Colonic mucosa (tissue), 4 donors: ENCODE results near the gene CMTM1. TPM values are rescaled to one million over a fixed set of nuclear protein-coding genes. Genes with fewer than 3 reads are reported as not detected.

ENCODE experiments used
- DNase-seq: peaks from one replicate; pipeline ENCODE4 v3.0.0-alpha.2; 2020
- H3K27ac ChIP-seq: fragments of 200-600 bp; one replicate; pipeline ENCODE4 v1.8.0; 2021
- H3K27me3 ChIP-seq: fragments of 200-600 bp; one replicate; pipeline ENCODE4 v1.8.0; 2021
- H3K36me3 ChIP-seq: fragments of 200-600 bp; one replicate; pipeline ENCODE4 v1.8.0; 2021
- H3K4me1 ChIP-seq: fragments of 200-600 bp; one replicate; pipeline ENCODE4 v1.8.0; 2021; ENCODE audit warnings: mild to moderate bottlenecking
- H3K4me3 ChIP-seq: fragments of 200-600 bp; one replicate; pipeline ENCODE4 v1.8.0; 2021
- H3K9ac ChIP-seq, 2 donors: one replicate each; pipeline ENCODE4 v1.7.0; 2013; ENCODE audit warnings: control low read depth in 2 of 2, low read depth in 2 of 2, low read length in 2 of 2
- H3K9me3 ChIP-seq: fragments of 200-600 bp; one replicate; pipeline ENCODE4 v1.8.0; 2021
- CTCF ChIP-seq: fragments of 200-600 bp; IDR thresholded peaks from one replicate; pipeline ENCODE4 v1.8.0; 2022; ENCODE audit warnings: antibody characterized with exemption, mild to moderate bottlenecking
- intact Hi-C: fragments of 100-400 bp; cut with DNase I; formaldehyde crosslinking; loops from one replicate; pipeline ENCODE4 v1.14.1; 2022
- total RNA-seq, 2 donors: library from RNA; stranded (reverse); fragmentation: NEBNext Ultra II Directional in 1 of 2; extraction: Animal tissue kit (Norgen Biotek cat#: 25700) in 1 of 2; gene quantifications; one replicate each; pipeline ENCODE4 v1.2.1, GENCODE V29; 2021
- donor health status: healthy.
- donor health status: DM: no; HTN: no; CAD: no.
- donor health status: DM: no; HTN: no; CAD: no.

The CMTM1 gene
- total RNA-seq, 2 donors from 2014 or later = 5.1 to 9.4 TPM

DNA sequence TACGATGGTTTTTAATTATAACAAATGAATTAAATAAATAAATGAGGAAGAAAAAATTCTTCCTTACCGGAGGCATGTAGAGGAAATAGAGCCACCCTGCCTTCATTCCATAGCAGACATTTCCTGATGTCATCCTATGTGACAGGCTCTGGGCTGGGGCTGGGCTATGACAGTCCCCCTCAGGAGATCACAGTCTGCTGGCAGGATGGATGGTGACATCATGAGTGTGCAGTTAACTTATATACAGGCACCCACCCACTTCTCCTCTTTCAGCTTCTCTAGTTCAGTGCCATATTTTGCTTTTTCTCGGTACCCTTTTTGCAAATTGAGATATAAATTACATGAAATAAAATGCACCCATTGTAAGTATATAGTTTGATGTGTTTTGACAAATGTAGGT lies 31.9 kb downstream of the CMTM1 start:
- intact Hi-C loops = no loop called here
- Histone ChIP-seq H3K27ac (no peak overlapping the region), H3K4me3 (no peak overlapping the region), H3K27me3 (no peaks in the 10 kb centered on the region), H3K9ac (no peak overlapping the region), H3K4me1 (no peaks in the 10 kb centered on the region), H3K36me3 (no peaks in the 10 kb centered on the region), H3K9me3 (no peaks in the 10 kb centered on the region)
- TF ChIP-seq CTCF = no peak
- no peak for DNase-seq

- DNase-seq = no peak
- no peaks in the 10 kb centered on the region for H3K9me3 ChIP-seq
- H3K27ac ChIP-seq = no peak overlapping the region
- TF ChIP-seq CTCF = no peak
- H3K9ac ChIP-seq = no peak overlapping the region
- H3K4me3 ChIP-seq = no peak overlapping the region
- intact Hi-C loops = loop anchor here (5.0 kb wide), 1 partner anchor 192 kb away; no protein-coding TSS in a partner anchor
- H3K36me3 ChIP-seq = no peaks in the 10 kb centered on the region
- H3K27me3 ChIP-seq = peaks cover 10% of the 10 kb centered on the region
- no peaks in the 10 kb centered on the region for H3K4me1 ChIP-seq
Measured at GRCh38 chr16:66599726-66600125, 33.5 kb downstream of the CMTM1 start.

DNA sequence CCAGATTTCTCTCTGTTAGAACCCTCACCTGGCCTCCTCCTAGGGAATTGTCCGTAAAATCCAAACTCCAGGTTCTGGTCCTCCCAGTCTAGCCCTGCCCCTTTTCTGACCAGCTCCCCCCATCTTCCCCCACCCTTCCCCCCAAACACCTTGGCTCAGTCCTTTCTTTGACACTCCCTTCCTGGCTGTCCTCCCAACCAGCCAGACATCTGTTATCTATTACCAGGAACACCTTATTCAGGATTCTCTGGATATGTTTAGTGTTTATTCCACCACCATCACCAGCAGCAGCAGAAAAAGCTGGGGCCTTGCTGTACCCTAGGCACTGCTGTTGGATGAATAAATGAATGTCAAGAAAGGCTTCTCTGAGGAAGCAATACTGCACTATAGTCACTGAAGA lies 34.2 kb downstream of the CMTM1 start:
- Histone ChIP-seq H3K4me3 (no peak overlapping the region), H3K9ac (no peak overlapping the region), H3K27me3 (peaks cover 17% of the 10 kb centered on the region), H3K4me1 (no peaks in the 10 kb centered on the region), H3K36me3 (no peaks in the 10 kb centered on the region), H3K9me3 (no peaks in the 10 kb centered on the region), H3K27ac (no peak overlapping the region)
- TF ChIP-seq CTCF = no peak
- DNase-seq = no peak
- intact Hi-C loops = loop anchor here (5.0 kb wide), 1 partner anchor 193 kb away; no protein-coding TSS in a partner anchor

DNA sequence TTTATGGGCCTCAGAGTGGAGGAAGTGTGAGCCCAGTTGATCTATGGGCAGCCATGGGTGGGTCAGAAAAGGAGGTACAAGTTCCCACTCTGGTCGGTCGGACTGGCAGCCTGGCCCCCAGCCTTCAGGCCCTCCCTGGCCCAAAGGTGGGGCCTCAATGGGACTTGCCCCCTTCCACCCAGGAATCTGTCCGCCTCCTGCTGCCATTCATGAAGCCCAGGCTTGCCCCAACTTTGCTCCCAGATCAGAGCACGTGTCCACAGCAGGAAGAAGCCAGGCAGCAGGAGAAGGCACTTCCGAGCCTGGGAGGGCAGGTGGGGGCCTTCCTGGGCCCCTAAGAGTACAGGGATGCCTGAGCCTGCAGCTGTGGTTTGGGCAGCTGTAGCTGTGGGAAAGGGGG lies 35.2 kb downstream of the CMTM1 start:
- Histone ChIP-seq H3K4me3 (no peak overlapping the region), H3K4me1 (no peaks in the 10 kb centered on the region), H3K27ac (no peak overlapping the region), H3K36me3 (no peaks in the 10 kb centered on the region), H3K27me3 (peaks cover 20% of the 10 kb centered on the region), H3K9me3 (no peaks in the 10 kb centered on the region), H3K9ac (no peak overlapping the region)
- TF ChIP-seq CTCF = no peak
- intact Hi-C loops = loop anchor here (5.0 kb wide), 1 partner anchor 194 kb away; no protein-coding TSS in a partner anchor
- no peak for DNase-seq

DNA sequence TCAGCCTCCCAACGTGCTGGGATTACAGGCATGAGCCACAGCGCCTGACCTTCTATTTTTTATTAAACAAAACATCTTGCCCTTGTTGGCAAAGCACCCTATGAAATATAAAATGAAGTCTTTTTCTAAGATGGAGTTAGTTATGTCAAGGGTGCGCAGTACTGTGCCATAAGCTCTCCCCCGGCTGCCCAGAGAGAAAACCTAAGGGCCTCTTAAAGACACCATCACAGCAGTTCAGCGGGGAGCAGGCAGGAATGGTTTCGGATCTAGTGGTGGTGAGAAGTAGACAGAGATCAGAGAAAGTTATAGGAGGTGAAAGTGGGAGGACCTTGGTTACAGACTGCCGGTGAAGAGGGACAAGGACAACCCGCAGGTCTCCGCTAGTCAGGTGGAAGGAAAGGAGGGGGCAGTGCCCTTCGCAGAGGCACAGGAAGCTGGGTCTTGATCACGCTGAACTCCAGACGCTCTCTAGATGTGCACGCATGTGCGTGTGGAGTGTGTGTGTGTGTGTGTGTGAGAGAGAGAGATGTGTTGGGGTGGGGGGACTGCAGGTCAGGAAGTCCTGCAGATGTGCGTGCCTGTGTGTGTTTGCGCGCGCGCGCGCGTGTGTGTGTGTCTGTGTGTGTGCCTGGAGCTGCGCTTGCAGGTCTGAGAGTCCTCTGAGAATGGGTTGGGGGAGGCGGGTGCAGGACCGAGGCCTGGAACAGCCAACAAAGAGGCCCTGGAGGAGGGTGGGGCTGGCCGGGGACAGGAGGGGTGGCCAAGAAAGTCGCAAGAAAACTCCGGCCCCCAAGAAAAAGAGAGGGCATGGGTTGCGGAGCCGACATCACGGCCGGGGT lies 37.5 kb downstream of the CMTM1 start:
- Histone ChIP-seq H3K27ac (peak overlapping the region; percentile 70), H3K4me1 (no peaks in the 10 kb centered on the region)
- intact Hi-C loops = loop anchor here (5.0 kb wide), 1 partner anchor 196 kb away; no protein-coding TSS in a partner anchor

More for the DNA sequence above, 37.5 kb downstream of the CMTM1 start:
- peaks cover 20% of the 10 kb centered on the region for H3K27me3 ChIP-seq
- peak; percentile 63 for DNase-seq
- TF ChIP-seq CTCF = no peak
- no peaks in the 10 kb centered on the region for H3K9me3 ChIP-seq
- no peaks in the 10 kb centered on the region for H3K36me3 ChIP-seq
- H3K9ac ChIP-seq = peak overlapping the region; percentile 50 to 51
- peak overlapping the region; percentile 69 for H3K4me3 ChIP-seq
